ENCODE measurements around the gene DFFB.

The DFFB gene

GRCh38 chr1:3922851-3923250, 65.6 kb downstream of the DFFB start:
- no peak for TF ChIP-seq TAF1 (IDR thresholded peaks at IDR 0.05; ENCODE audit: borderline replicate concordance, insufficient read depth, low read length)
- no peak for TF ChIP-seq POLR2AphosphoS5 (IDR thresholded peaks at IDR 0.05; ENCODE audit: low read depth, low read length)
- TF ChIP-seq FOXP2 (optimal IDR thresholded peaks at IDR 0.05; ENCODE audit: borderline replicate concordance, extremely low read depth, extremely low read length, insufficient read depth): no peak
- TF ChIP-seq REST (IDR thresholded peaks at IDR 0.05; ENCODE audit: insufficient read depth in 1 of 2, low read depth in 2 of 2, low read length in 2 of 2): no peak
- no peak for TF ChIP-seq SIN3A (IDR thresholded peaks at IDR 0.05; ENCODE audit: borderline replicate concordance, insufficient read depth, low read length)

DNA sequence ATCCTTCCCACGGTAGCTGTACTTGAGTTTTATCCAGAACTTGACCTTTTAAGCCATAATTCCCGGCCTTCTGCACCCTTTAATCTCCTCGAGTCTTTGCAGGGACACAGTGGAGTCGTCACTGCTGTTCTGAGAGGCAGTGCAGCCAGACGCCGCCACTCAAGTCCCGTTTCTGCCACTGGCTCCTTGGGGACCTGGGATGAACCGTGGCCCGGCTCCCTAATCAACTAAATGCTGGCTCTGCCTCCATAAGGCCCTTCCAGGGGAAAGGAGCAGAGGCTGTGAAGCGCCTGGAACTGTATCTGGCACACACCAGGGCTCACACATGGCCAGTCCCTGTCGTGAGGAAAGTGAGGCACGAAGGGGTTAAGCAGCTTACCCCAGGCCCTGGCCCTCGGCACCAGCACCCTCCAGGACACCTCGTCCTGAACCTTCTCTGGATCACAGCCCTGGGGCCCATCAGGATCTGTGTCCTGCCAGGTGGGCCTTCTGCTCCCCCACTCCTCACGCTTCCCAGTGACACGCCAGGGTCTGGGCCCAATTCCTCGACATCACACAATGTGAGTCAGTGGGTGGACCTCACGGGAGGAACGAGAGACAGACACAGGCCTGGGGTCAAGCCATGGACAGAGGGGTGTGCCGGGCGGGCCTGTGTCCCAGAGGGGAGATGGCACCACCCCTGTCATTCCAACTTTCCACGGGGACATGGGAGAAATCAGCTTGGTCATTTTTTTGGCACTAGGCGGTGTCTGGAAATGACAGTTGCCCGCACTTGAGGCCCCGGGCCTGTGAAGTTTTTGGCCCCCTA, 66.3 kb downstream of the DFFB start:
- TF ChIP-seq POLR2AphosphoS5 (IDR thresholded peaks at IDR 0.05; ENCODE audit: low read depth, low read length) (no peak), REST (IDR thresholded peaks at IDR 0.05; ENCODE audit: insufficient read depth in 1 of 2, low read depth in 2 of 2, low read length in 2 of 2) (no peak), FOXP2 (optimal IDR thresholded peaks at IDR 0.05; ENCODE audit: borderline replicate concordance, extremely low read depth, extremely low read length, insufficient read depth) (no peak), TAF1 (IDR thresholded peaks at IDR 0.05; ENCODE audit: borderline replicate concordance, insufficient read depth, low read length) (no peak), SIN3A (IDR thresholded peaks at IDR 0.05; ENCODE audit: borderline replicate concordance, insufficient read depth, low read length) (no peak)

DNA sequence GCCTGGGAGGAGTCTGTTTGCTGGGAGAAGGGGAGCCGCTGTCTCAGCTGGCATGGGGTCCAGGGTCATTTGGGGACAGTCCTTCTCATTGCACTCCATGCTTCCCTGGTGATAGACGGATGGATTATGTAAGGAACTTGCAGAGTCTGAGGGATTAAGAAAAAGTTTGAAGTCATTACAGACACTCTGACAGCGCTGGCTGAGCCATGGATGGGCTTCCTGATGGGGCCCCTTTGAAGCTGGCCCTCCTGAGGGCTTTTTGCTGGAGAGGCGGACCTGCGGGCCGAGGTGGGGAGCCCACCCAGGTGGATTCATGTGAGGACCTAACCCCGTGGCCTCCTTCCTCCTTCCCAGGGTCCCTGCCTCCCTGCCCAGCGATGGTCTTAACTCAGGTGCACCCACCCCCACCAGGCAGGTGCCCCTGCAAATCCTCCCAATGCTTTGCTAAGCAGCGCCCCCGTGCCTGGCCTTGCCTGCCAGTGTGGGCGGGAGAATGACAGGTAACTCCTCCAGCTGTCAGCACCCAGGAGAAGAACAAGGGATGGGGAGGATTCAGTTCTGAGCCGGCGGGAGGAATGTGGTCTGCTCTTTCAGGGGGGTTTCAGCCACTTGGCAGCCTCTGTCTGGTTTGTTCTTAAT, 67.0 kb downstream of the DFFB start:
- TF ChIP-seq POLR2AphosphoS5 (IDR thresholded peaks at IDR 0.05; ENCODE audit: low read depth, low read length): no peak
- TF ChIP-seq REST (IDR thresholded peaks at IDR 0.05; ENCODE audit: insufficient read depth in 1 of 2, low read depth in 2 of 2, low read length in 2 of 2): no peak
- TF ChIP-seq SIN3A (IDR thresholded peaks at IDR 0.05; ENCODE audit: borderline replicate concordance, insufficient read depth, low read length): no peak
- TF ChIP-seq TAF1 (IDR thresholded peaks at IDR 0.05; ENCODE audit: borderline replicate concordance, insufficient read depth, low read length): no peak
- no peak for TF ChIP-seq FOXP2 (optimal IDR thresholded peaks at IDR 0.05; ENCODE audit: borderline replicate concordance, extremely low read depth, extremely low read length, insufficient read depth)

- no peak for TF ChIP-seq SIN3A (IDR thresholded peaks at IDR 0.05; ENCODE audit: borderline replicate concordance, insufficient read depth, low read length)
- TF ChIP-seq FOXP2 (optimal IDR thresholded peaks at IDR 0.05; ENCODE audit: borderline replicate concordance, extremely low read depth, extremely low read length, insufficient read depth): no peak
- TF ChIP-seq REST (IDR thresholded peaks at IDR 0.05; ENCODE audit: insufficient read depth in 1 of 2, low read depth in 2 of 2, low read length in 2 of 2): no peak
- TF ChIP-seq TAF1 (IDR thresholded peaks at IDR 0.05; ENCODE audit: borderline replicate concordance, insufficient read depth, low read length): no peak
- TF ChIP-seq POLR2AphosphoS5 (IDR thresholded peaks at IDR 0.05; ENCODE audit: low read depth, low read length): no peak
Observed at GRCh38 chr1:3924825-3925220, 67.5 kb downstream of the DFFB start.
